GM21619 (cell line): ENCODE measurements around the gene HSPA1A.
A peak's percentile ranks its signal among the peaks of the same experiment; 100 is the strongest.
"Not testable (repeated sequence)": the region's sequence is repeated elsewhere in the genome, so short reads cannot be mapped to it uniquely, and the experiment has no call there.

Experiments
- ATAC-seq: cut with Tn5 transposase; IDR thresholded peaks from one replicate; pipeline ENCODE4 v1.9.1; 2021; ENCODE audit not compliant: unreplicated experiment

The HSPA1A gene

GRCh38 chr6:31834367-31835250 lies 19.3 kb downstream of the HSPA1A start:
- ATAC-seq: peak; percentile 34

GRCh38 chr6:31836047-31836473 lies 20.7 kb downstream of the HSPA1A start:
- no peak for ATAC-seq

GRCh38 chr6:31836474-31837368 lies 21.4 kb downstream of the HSPA1A start:
- ATAC-seq: no peak

- no peak for ATAC-seq
Observed at GRCh38 chr6:31837369-31838113, 22.2 kb downstream of the HSPA1A start.

GRCh38 chr6:31838114-31838553 lies 22.8 kb downstream of the HSPA1A start:
- not testable (repeated sequence) for ATAC-seq

- ATAC-seq: no peak
Observed at GRCh38 chr6:31838968-31839367, 23.6 kb downstream of the HSPA1A start.

- ATAC-seq: not testable (repeated sequence)
Observed at GRCh38 chr6:31839779-31840126, 24.4 kb downstream of the HSPA1A start.

GRCh38 chr6:31842053-31842452 lies 26.7 kb downstream of the HSPA1A start:
- no peak for ATAC-seq

GRCh38 chr6:31844507-31844906 lies 29.2 kb downstream of the HSPA1A start:
- ATAC-seq: no peak

- ATAC-seq: no peak
Observed at GRCh38 chr6:31847276-31847978, 32.1 kb downstream of the HSPA1A start.

- no peak for ATAC-seq
Observed at GRCh38 chr6:31850765-31851484, 35.6 kb downstream of the HSPA1A start.

- no peak for ATAC-seq
Observed at GRCh38 chr6:31851485-31851832, 36.1 kb downstream of the HSPA1A start.

- not testable (repeated sequence) for ATAC-seq
Observed at GRCh38 chr6:31851980-31852718, 36.8 kb downstream of the HSPA1A start.

GRCh38 chr6:31857774-31858173 lies 42.4 kb downstream of the HSPA1A start:
- not testable (repeated sequence) for ATAC-seq

- no peak for ATAC-seq
Observed at GRCh38 chr6:31858707-31859106, 43.4 kb downstream of the HSPA1A start.

GRCh38 chr6:31859923-31860322 lies 44.6 kb downstream of the HSPA1A start:
- ATAC-seq: no peak

GRCh38 chr6:31860349-31860748 lies 45.0 kb downstream of the HSPA1A start:
- no peak for ATAC-seq

GRCh38 chr6:31861150-31861549 lies 45.8 kb downstream of the HSPA1A start:
- ATAC-seq: no peak

GRCh38 chr6:31861919-31862343 lies 46.6 kb downstream of the HSPA1A start:
- ATAC-seq: no peak
